HT1080 (cell line): Measurements from ENCODE around the gene ARHGAP29. TPM values are rescaled to one million over a fixed set of nuclear protein-coding genes. Genes with fewer than 3 reads are reported as not detected.

Experiments
- DNase-seq: peaks from one replicate; pipeline ENCODE4 v3.0.0-alpha.2; 2015; ENCODE audit warnings: low read depth
- total RNA-seq: library from RNA; depleted of rRNA; stranded (reverse); fragments of >200 nt; shearing (Covaris generic); gene quantifications from 2 replicates; pipeline ENCODE4 v1.2.3, GENCODE V29; 2014; rRNA removed

Gene ARHGAP29
- total RNA-seq, 1 experiment from 2014 or later = 50.5 TPM

DNA sequence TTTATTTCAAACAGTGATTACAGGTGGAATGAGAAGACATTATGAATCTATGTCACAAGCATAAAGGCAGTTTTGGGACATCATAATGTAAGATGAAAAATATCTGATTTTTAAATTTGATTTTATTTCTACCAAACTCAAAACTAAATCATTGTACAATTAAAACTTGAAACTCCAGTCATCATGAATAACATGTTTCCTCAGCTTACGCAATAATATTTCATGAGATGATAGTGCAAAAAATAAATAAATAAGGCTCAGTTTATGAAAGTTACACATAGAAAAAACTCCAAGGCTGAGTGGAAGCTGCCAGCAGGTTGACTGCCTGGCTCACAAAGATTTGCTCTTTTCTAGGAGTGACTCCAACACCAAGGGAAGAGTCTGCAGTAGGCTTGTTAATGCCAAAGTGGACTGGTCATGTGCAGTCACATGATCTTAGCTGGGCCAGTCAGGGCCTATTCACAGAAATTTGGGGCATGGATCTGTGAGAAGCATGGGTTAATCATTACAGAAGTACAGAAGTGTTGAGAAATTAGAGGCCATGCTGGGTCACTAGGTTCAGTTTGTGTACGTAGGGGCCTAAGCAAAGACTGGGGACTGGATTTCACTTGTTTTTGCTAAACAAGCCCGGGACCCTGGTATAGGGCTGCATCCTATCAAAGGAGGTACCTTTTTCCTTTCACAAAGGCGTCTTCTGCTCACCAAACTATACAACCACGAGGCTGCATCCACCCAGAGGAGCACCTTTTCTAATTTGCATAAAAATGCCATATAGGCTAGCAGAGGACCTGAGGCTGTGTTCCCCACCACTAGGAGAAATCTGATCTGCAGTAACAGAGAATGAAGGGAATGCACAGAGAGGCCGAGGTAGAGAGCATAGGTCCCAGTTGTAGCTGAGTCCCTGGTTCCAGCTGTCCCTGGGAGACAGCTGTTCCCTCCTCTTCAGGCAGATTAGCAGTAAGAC lies 111.6 kb downstream of the ARHGAP29 start:
- no peak for DNase-seq

DNA sequence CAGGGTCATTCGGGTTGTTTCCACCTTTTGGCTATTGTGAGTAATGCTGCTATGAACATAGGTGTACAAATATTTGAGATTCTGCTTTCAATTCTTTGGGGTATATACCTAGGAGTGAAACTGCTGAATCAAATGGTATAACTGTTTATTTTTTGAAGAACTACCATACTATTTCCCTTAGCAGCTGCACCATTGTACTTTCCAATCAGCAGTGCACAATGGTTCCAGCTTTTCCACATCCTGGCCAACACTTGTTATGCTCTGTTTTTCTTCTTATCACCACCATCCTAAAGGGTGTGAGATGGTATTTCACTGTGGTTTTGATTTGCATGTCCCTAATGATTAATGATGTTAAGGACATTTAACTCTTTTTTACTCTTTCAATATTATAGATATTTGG lies 112.8 kb downstream of the ARHGAP29 start:
- no peak for DNase-seq

DNA sequence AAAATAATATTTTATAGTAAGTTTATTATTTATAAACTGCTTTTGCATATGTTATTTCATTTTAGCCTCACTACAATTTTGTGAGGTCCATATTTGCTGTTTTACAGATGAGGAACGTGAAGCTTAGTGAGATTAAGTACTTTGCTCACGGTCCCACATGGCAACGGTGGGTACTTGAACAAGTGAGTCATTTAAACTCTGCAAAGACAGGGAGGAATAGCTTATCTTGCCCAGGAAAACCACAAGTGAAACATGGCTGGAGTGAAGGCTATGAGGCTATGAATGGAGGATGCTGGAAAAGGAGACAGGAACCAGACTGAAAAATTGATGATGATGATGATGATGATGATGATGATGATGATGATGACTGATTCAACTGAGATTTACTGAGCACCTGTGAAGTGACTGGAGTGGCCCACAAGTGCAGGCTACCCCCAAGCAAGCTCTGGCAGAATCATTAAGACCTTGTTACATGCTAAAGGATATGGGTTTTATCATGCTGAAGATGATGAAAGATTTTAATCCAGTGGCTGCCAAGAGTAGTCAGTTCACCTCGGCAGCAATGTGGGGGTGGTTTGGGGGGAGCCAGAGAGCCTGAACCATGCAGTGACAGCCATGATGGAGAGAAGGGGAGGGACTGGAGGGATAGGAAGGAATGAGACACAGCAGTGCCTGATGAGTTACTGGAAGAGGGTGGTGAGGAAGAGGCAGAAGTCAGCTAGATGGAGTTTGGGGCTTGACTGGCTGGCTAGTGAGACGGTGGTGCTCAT lies 115.0 kb downstream of the ARHGAP29 start:
- peak; percentile 89 for DNase-seq

Other genes with a start within 250 kb of the ARHGAP29 start
- gene ABCA4, start 116.4 kb downstream of the ARHGAP29 start, total RNA-seq = 0.26 TPM in 1 of 2 replicates, not detected in the other
- 27.6 and 32.2 TPM in 2 replicates for gene ABCD3, start 180.8 kb upstream of the ARHGAP29 start, total RNA-seq